H1 (cell line): ENCODE results near the gene CROCC2. TPM values are rescaled to one million over a fixed set of nuclear protein-coding genes. Genes with fewer than 3 reads are reported as not detected.

Source experiments
- CTCF ChIA-PET: fragments of 300-600 bp; sonication (Branson Sonifier 250); formaldehyde crosslinking; loops from one replicate; lab custom pipeline; 2021; ENCODE audit not compliant: partially characterized antibody; lab: Charles Lee
- POLR2A ChIA-PET: fragments of 300-600 bp; sonication (Branson Sonifier 250); formaldehyde crosslinking; loops from one replicate; lab custom pipeline; 2021; ENCODE audit warnings: inconsistent platforms; ENCODE audit not compliant: partially characterized antibody; lab: Charles Lee
- DNase-seq, 2 experiments: peaks; one replicate each; pipeline versions ENCODE4 v3.0.0 to v3.0.0-alpha.2; 2010 to 2022; ENCODE audit warnings: low spot score in 2 of 2, low read depth in 1 of 2, mixed read lengths in 1 of 2
- FAIRE-seq: peaks from 2 replicates; lab custom pipeline; 2011; peaks lifted over from hg19 to GRCh38; lab: Jason Lieb, UNC
- H2AFZ ChIP-seq: 2 replicates; pipeline ENCODE4 v1.8.1; 2012; ENCODE audit warnings: low read length, inconsistent platforms
- H2AK5ac ChIP-seq: 2 replicates; pipeline ENCODE4 v1.6.1; 2013; ENCODE audit warnings: low read depth, low read length
- H2BK120ac ChIP-seq: replicated peaks from 2 replicates; pipeline ENCODE3; 2013; ENCODE audit warnings: low read depth, low read length, inconsistent platforms
- H2BK12ac ChIP-seq: 2 replicates; pipeline ENCODE4 v1.6.1; 2013; ENCODE audit warnings: low read depth, low read length
- H2BK15ac ChIP-seq: 2 replicates; pipeline ENCODE4 v1.6.1; 2013; ENCODE audit warnings: low read length
- H2BK20ac ChIP-seq: 2 replicates; pipeline ENCODE4 v1.6.1; 2013; ENCODE audit warnings: low read length
- H2BK5ac ChIP-seq: 2 replicates; pipeline ENCODE4 v1.6.1; 2013; ENCODE audit warnings: low read depth, low read length
- H3K14ac ChIP-seq: 2 replicates; pipeline ENCODE4 v1.6.1; 2013; ENCODE audit warnings: inconsistent platforms; ENCODE audit not compliant: insufficient read length
- H3K18ac ChIP-seq: 2 replicates; pipeline ENCODE4 v1.6.1; 2013; ENCODE audit warnings: low read length; ENCODE audit errors: extremely low read depth
- H3K23ac ChIP-seq: 2 replicates; pipeline ENCODE4 v1.6.1; 2013; ENCODE audit warnings: inconsistent platforms; ENCODE audit not compliant: insufficient read length
- H3K23me2 ChIP-seq: 2 replicates; pipeline ENCODE4 v1.6.1; 2013; ENCODE audit warnings: low read depth, low read length
- H3K27ac ChIP-seq: 2 replicates; pipeline ENCODE4 v1.6.1; 2011; ENCODE audit warnings: low read depth, low read length, inconsistent platforms
- H3K27me3 ChIP-seq, 4 experiments: replicated peaks in 1 of 4; 1 replicate in 1 of 4; 2 replicates in 3 of 4; pipeline versions ENCODE4 v1.6.1 to v1.8.1; 2011 to 2013; ENCODE audit warnings: low read length in 3 of 4, mild to moderate bottlenecking in 3 of 4, inconsistent platforms in 2 of 4, mixed read lengths in 2 of 4, moderate library complexity in 1 of 4; ENCODE audit not compliant: control insufficient read depth in 3 of 4, insufficient read depth in 3 of 4; ENCODE audit errors: extremely low read depth in 1 of 4
- H3K36me3 ChIP-seq, 4 experiments: 2 replicates each; pipeline versions ENCODE4 v1.6.1 to v1.8.1; 2011 to 2013; ENCODE audit warnings: mild to moderate bottlenecking in 4 of 4, low read length in 3 of 4, moderate library complexity in 2 of 4, control low read depth in 1 of 4, inconsistent platforms in 1 of 4; ENCODE audit not compliant: insufficient read depth in 4 of 4, control insufficient read depth in 2 of 4
- H3K4ac ChIP-seq: replicated peaks from 2 replicates; pipeline ENCODE3; 2013; ENCODE audit warnings: low read length, low read depth, mixed read lengths, inconsistent platforms; ENCODE audit not compliant: insufficient read length
- H3K4me1 ChIP-seq, 4 experiments: replicated peaks in 1 of 4; 1 replicate in 1 of 4; 2 replicates in 3 of 4; pipeline versions ENCODE4 v1.6.1 to v1.8.1; 2011 to 2013; ENCODE audit warnings: low read length in 3 of 4, inconsistent platforms in 2 of 4, mixed read lengths in 1 of 4; ENCODE audit not compliant: insufficient read depth in 4 of 4, control insufficient read depth in 3 of 4
- H3K4me2 ChIP-seq, 2 experiments: 2 replicates each; pipeline versions ENCODE4 v1.6.1 to v1.8.1; 2011 to 2013; ENCODE audit warnings: low read depth in 2 of 2, low read length in 2 of 2, control low read depth in 1 of 2, inconsistent platforms in 1 of 2, mild to moderate bottlenecking in 1 of 2; ENCODE audit not compliant: insufficient read depth in 1 of 2
- H3K4me3 ChIP-seq, 4 experiments: fragments of 200-600, 300-600 bp in 1 of 4; sonication (generic), shearing (Covaris generic), sonication (Bioruptor Twin) in 1 of 4; 2 replicates each; pipeline versions ENCODE4 v1.5.1 to v1.8.1; 2011 to 2016; ENCODE audit warnings: low read length in 4 of 4, low read depth in 3 of 4, control low read depth in 2 of 4, inconsistent platforms in 2 of 4, mild to moderate bottlenecking in 2 of 4, mixed read lengths in 1 of 4, moderate library complexity in 1 of 4; ENCODE audit not compliant: insufficient read depth in 2 of 4; ENCODE audit errors: extremely low read depth in 1 of 4
- H3K56ac ChIP-seq: replicated peaks from 2 replicates; pipeline ENCODE3; 2013; ENCODE audit warnings: low read depth, mild to moderate bottlenecking, mixed read lengths, low read length, inconsistent platforms; ENCODE audit not compliant: insufficient read length
- H3K79me1 ChIP-seq: 2 replicates; pipeline ENCODE4 v1.6.1; 2013; ENCODE audit warnings: low read depth, low read length, control low read depth
- H3K79me2 ChIP-seq, 2 experiments: 2 replicates each; pipeline versions ENCODE4 v1.6.1 to v1.8.1; 2012 to 2013; ENCODE audit warnings: low read length in 2 of 2, mild to moderate bottlenecking in 2 of 2, inconsistent platforms in 1 of 2; ENCODE audit not compliant: insufficient read depth in 2 of 2, control insufficient read depth in 1 of 2
- H3K9ac ChIP-seq, 4 experiments: replicated peaks in 1 of 4; 1 replicate in 1 of 4; 2 replicates in 3 of 4; pipeline versions ENCODE4 v1.6.1 to v1.8.1; 2011 to 2013; ENCODE audit warnings: low read depth in 3 of 4, low read length in 3 of 4, control low read depth in 2 of 4, mild to moderate bottlenecking in 2 of 4, moderate library complexity in 2 of 4, inconsistent platforms in 1 of 4; ENCODE audit errors: extremely low read depth in 1 of 4
- H3K9me3 ChIP-seq, 2 experiments: 2 replicates each; pipeline versions ENCODE4 v1.6.1 to v1.8.1; 2012 to 2013; ENCODE audit warnings: mild to moderate bottlenecking in 2 of 2, moderate library complexity in 2 of 2, control low read depth in 1 of 2, inconsistent platforms in 1 of 2, low read depth in 1 of 2, low read length in 1 of 2, mixed read lengths in 1 of 2; ENCODE audit not compliant: insufficient read depth in 2 of 2
- H4K20me1 ChIP-seq, 2 experiments: replicated peaks in 1 of 2; 2 replicates each; pipeline versions ENCODE3 to v1.8.1; 2011 to 2013; ENCODE audit warnings: inconsistent platforms in 2 of 2, low read length in 2 of 2, mild to moderate bottlenecking in 1 of 2; ENCODE audit not compliant: insufficient read depth in 2 of 2, control insufficient read depth in 1 of 2
- H4K5ac ChIP-seq: 2 replicates; pipeline ENCODE4 v1.6.1; 2013; ENCODE audit warnings: low read length, low read depth, mixed read lengths, inconsistent platforms; ENCODE audit not compliant: insufficient read length
- H4K8ac ChIP-seq: 2 replicates; pipeline ENCODE4 v1.8.0; 2013; ENCODE audit warnings: mild to moderate bottlenecking, moderate library complexity, low read length, inconsistent platforms; ENCODE audit not compliant: insufficient read depth; ENCODE audit errors: extremely low read depth
- H4K91ac ChIP-seq: replicated peaks from 2 replicates; pipeline ENCODE3; 2013; ENCODE audit warnings: low read length, mixed read lengths, inconsistent platforms; ENCODE audit not compliant: insufficient read length
- CHD2 ChIP-seq: IDR thresholded peaks from 2 replicates; pipeline ENCODE4 v1.6.1; 2012; ENCODE audit warnings: low read length, improper control_type of control experiment
- MAX ChIP-seq: IDR thresholded peaks from 2 replicates; pipeline ENCODE4 v1.6.1; 2012; ENCODE audit warnings: inconsistent platforms
- PHF8 ChIP-seq: fragments of 200-600 bp; sonication (generic); conservative IDR thresholded peaks from 2 replicates; pipeline ENCODE4 v1.7.1; 2012; ENCODE audit warnings: low read depth, mild to moderate bottlenecking, inconsistent platforms, low read length, moderate library complexity
- RNF2 ChIP-seq: fragments of 200-900, 300-1000 bp; sonication (generic); IDR thresholded peaks from 2 replicates; pipeline ENCODE4 v1.7.1; 2016; ENCODE audit warnings: borderline replicate concordance, low read depth, mild to moderate bottlenecking, antibody characterized with exemption, low read length; ENCODE audit not compliant: poor library complexity, severe bottlenecking; ENCODE audit errors: missing control alignments
- RXRA ChIP-seq: IDR thresholded peaks from 2 replicates; pipeline ENCODE4 v1.6.1; 2011; ENCODE audit warnings: low read depth, mild to moderate bottlenecking, low read length, moderate library complexity; ENCODE audit not compliant: insufficient read depth
- SP2 ChIP-seq: IDR thresholded peaks from 2 replicates; pipeline ENCODE4 v1.6.1; 2012; ENCODE audit warnings: mild to moderate bottlenecking, low read length, inconsistent platforms
- WGBS, 2 experiments: shearing (Covaris generic) in 1 of 2; methylation state at CpG; one replicate each; pipeline versions ENCODE4 v1.1.6 to v1.1.7; 2013 to 2015; ENCODE audit warnings: low lambda C conversion rate in 2 of 2, mixed read lengths in 2 of 2, inconsistent platforms in 1 of 2, low coverage in 1 of 2, missing lambda C conversion rate in 1 of 2; ENCODE audit not compliant: insufficient replicate concordance in 2 of 2, insufficient coverage in 1 of 2, insufficient read length in 1 of 2; ENCODE audit errors: extremely low coverage in 1 of 2, missing lambda C conversion rate in 1 of 2; 5-methylcytosine and 5-hydroxymethylcytosine counted together
- polyA plus RNA-seq, 7 experiments: library from polyadenylated mRNA; depleted of rRNA in 3 of 7; stranded (reverse) in 5 of 7; unstranded in 2 of 7; fragments of >200 nt in 5 of 7; fragments of 200-250 nt in 2 of 7; gene quantifications; 1 replicate in 5 of 7; 2 replicates in 1 of 7; 4 replicates in 1 of 7; pipeline versions ENCODE4 v1.2.1 to v1.2.3, GENCODE V29; 2011 to 2013; ENCODE audit warnings: missing spikeins in 2 of 7, mixed read lengths in 2 of 7
- total RNA-seq: library from RNA; stranded (reverse); fragmentation: NEBNext Ultra II Directional; extraction: Animal tissue kit (Norgen Biotek cat#: 25700); gene quantifications from 2 replicates; pipeline ENCODE4 v1.2.1, GENCODE V29; 2021
- TF ChIP-seq, protein P1 (sequence below): IDR thresholded peaks from 2 replicates; pipeline ENCODE4 v1.6.1; 2011; ENCODE audit warnings: low read depth, mild to moderate bottlenecking, low read length; ENCODE audit not compliant: insufficient read depth

Gene CROCC2
- total and polyA plus RNA-seq, 2 of the 8 experiments (the other 6 are each of a cell fraction or from before 2014, with no cell fraction given) = not detected

DNA sequence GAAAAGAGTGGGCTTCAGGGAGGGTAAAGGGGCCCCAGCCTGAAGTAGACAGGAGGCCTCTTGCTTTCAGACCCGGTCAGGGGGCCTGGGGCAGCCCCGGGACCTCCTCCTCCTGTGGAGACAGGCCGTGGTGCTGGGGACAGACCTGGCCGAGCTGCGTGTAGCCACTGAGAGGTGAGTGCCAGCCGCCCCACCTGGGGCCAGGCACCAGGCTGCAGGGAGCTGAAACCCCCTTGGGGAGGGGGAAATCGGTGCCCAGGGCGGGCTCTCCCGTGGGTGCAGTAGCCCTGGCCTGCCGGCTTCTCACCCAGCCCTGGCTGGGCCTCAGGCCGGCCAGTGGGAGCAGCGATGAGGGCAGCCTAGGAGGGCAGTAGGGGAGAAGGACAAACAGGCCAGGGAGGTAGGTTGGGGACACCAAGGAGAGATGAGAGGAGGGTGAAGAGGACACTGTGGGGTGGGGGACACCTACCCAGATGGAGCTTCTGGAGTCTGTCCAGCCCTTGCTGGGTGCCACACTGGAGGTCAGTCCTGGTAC is 24.0 kb downstream of the CROCC2 start:
- no peak overlapping the region for H2AK5ac ChIP-seq
- no peak overlapping the region for H3K4me3 ChIP-seq
- H3K56ac ChIP-seq = no peak overlapping the region
- no peak overlapping the region for H2AFZ ChIP-seq
- no peak overlapping the region for H2BK120ac ChIP-seq
- H3K4me1 ChIP-seq = no peaks in the 10 kb centered on the region
- no peaks in the 10 kb centered on the region for H3K36me3 ChIP-seq
- peak overlapping the region; percentile 51; the same call in 1 of the 2 replicates for H4K8ac ChIP-seq
- no peak overlapping the region for H3K27ac ChIP-seq
- no peaks in the 10 kb centered on the region for H3K23me2 ChIP-seq
- H3K18ac ChIP-seq = no peak overlapping the region
- H2BK5ac ChIP-seq = no peak overlapping the region
- DNase-seq = peak in 1 of 2 experiments; percentile 41
- no peak overlapping the region for H4K91ac ChIP-seq
- TF ChIP-seq, protein P1, sequence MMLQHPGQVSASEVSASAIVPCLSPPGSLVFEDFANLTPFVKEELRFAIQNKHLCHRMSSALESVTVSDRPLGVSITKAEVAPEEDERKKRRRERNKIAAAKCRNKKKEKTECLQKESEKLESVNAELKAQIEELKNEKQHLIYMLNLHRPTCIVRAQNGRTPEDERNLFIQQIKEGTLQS = no peak
- no peak for TF ChIP-seq SP2
- TF ChIP-seq RNF2 = no peak
- TF ChIP-seq MAX = no peak
- TF ChIP-seq PHF8 = no peak
- no peak for TF ChIP-seq RXRA
- no peak for TF ChIP-seq CHD2
- no peaks in the 10 kb centered on the region for H3K9me3 ChIP-seq
- H2BK15ac ChIP-seq = no peak overlapping the region
- H4K20me1 ChIP-seq = no peaks in the 10 kb centered on the region
- H3K27me3 ChIP-seq = no peaks in the 10 kb centered on the region
- no peaks in the 10 kb centered on the region for H3K79me2 ChIP-seq
- POLR2A ChIA-PET = no interaction called here
- H2BK12ac ChIP-seq = no peak overlapping the region
- no peak for FAIRE-seq
- H3K4ac ChIP-seq = no peak overlapping the region
- H2BK20ac ChIP-seq = no peak overlapping the region
- CTCF ChIA-PET = no interaction called here
- no peak overlapping the region for H3K23ac ChIP-seq
- H3K14ac ChIP-seq = no peak overlapping the region
- H4K5ac ChIP-seq = no peak overlapping the region
- no peak overlapping the region for H3K4me2 ChIP-seq
- 91% methylated on average over 9 of the region's 12 CpGs; no CpG with 5 or more reads in 1 of the 2 experiments for WGBS, 2 experiments
- no peaks in the 10 kb centered on the region for H3K79me1 ChIP-seq
- no peak overlapping the region for H3K9ac ChIP-seq
